ENCODE data around the gene CYTH3. TPM values are rescaled to one million over a fixed set of nuclear protein-coding genes. Genes with fewer than 3 reads are reported as not detected.

Gene CYTH3
- total and polyA plus RNA-seq, 2 experiments from 2014 or later = 34.2 to 47.1 TPM

- DNase-seq = no peak
- Histone ChIP-seq H3K27me3 (replicated peaks; ENCODE audit: insufficient read depth) (no peaks in the 10 kb centered on the region), H3K9me3 (ENCODE audit: low read depth) (no peaks in the 10 kb centered on the region), H3K36me3 (ENCODE audit: low read depth) (no peaks in the 10 kb centered on the region), H3K9ac (no peak overlapping the region), H3K4me1 (ENCODE audit: insufficient read depth) (peaks cover 11% of the 10 kb centered on the region), H3K27ac (no peak overlapping the region), H3F3A (ENCODE audit: insufficient read depth) (peaks cover 13% of the 10 kb centered on the region), H3K79me2 (ENCODE audit: insufficient read depth) (peaks cover 23% of the 10 kb centered on the region), H4K20me1 (ENCODE audit: insufficient read depth) (0 out of 2 replicates have a peak, but pooled peaks cover 5% of the 10 kb centered on the region), H3K9me2 (ENCODE audit: insufficient read depth) (no peaks in the 10 kb centered on the region), H3K4me3 (no peak overlapping the region), H2AFZ (no peak overlapping the region), H3K4me2 (ENCODE audit: unreplicated experiment) (no peak overlapping the region)
- WGBS, 2 experiments (ENCODE audit: low coverage in 1 of 2, low lambda C conversion rate in 2 of 2, missing lambda C conversion rate in 2 of 2) = 72 to 77% methylated on average over 2 of the region's 2 CpGs
- no peak for TF ChIP-seq EZH2phosphoT487 (IDR thresholded peaks at IDR 0.05; ENCODE audit: insufficient read depth, low read depth)
- no peak for TF ChIP-seq EZH2 (IDR thresholded peaks at IDR 0.05; ENCODE audit: insufficient read depth, poor library complexity, severe bottlenecking)
- in situ Hi-C loops (cut with MboI) = no loop called here
Observed at GRCh38 chr7:6274743-6275142, 2.3 kb upstream of the CYTH3 start.

GRCh38 chr7:6273917-6274630 is 1.6 kb upstream of the CYTH3 start:
- Histone ChIP-seq H3K27ac (no peak overlapping the region), H3K9me3 (ENCODE audit: low read depth) (no peaks in the 10 kb centered on the region), H3K4me3 (no peak overlapping the region), H4K20me1 (ENCODE audit: insufficient read depth) (0 out of 2 replicates have a peak, but pooled peaks cover 5% of the 10 kb centered on the region), H2AFZ (no peak overlapping the region), H3K4me2 (ENCODE audit: unreplicated experiment) (no peak overlapping the region), H3K79me2 (ENCODE audit: insufficient read depth) (peaks cover 30% of the 10 kb centered on the region), H3K36me3 (ENCODE audit: low read depth) (no peaks in the 10 kb centered on the region), H3F3A (ENCODE audit: insufficient read depth) (peaks cover 13% of the 10 kb centered on the region), H3K9ac (no peak overlapping the region), H3K9me2 (ENCODE audit: insufficient read depth) (no peaks in the 10 kb centered on the region), H3K27me3 (replicated peaks; ENCODE audit: insufficient read depth) (no peaks in the 10 kb centered on the region), H3K4me1 (ENCODE audit: insufficient read depth) (peaks cover 14% of the 10 kb centered on the region)
- in situ Hi-C loops (cut with MboI) = no loop called here
- 89 to 90% methylated on average over 11 of the region's 11 CpGs for WGBS, 2 experiments (ENCODE audit: low coverage in 1 of 2, low lambda C conversion rate in 2 of 2, missing lambda C conversion rate in 2 of 2)
- TF ChIP-seq EZH2phosphoT487 (IDR thresholded peaks at IDR 0.05; ENCODE audit: insufficient read depth, low read depth) (no peak), EZH2 (IDR thresholded peaks at IDR 0.05; ENCODE audit: insufficient read depth, poor library complexity, severe bottlenecking) (no peak)
- DNase-seq = no peak

GRCh38 chr7:6273380-6273837 is 985 bp upstream of the CYTH3 start:
- Histone ChIP-seq H3K9me3 (ENCODE audit: low read depth) (no peaks in the 10 kb centered on the region), H3K27ac (no peak overlapping the region), H3K9ac (no peak overlapping the region), H2AFZ (no peak overlapping the region), H3K36me3 (ENCODE audit: low read depth) (no peaks in the 10 kb centered on the region), H3K9me2 (ENCODE audit: insufficient read depth) (no peaks in the 10 kb centered on the region), H3K79me2 (ENCODE audit: insufficient read depth) (peaks cover 36% of the 10 kb centered on the region), H4K20me1 (ENCODE audit: insufficient read depth) (0 out of 2 replicates have a peak, but pooled peaks cover 8% of the 10 kb centered on the region), H3K4me1 (ENCODE audit: insufficient read depth) (peaks cover 14% of the 10 kb centered on the region), H3K27me3 (replicated peaks; ENCODE audit: insufficient read depth) (no peaks in the 10 kb centered on the region), H3K4me2 (ENCODE audit: unreplicated experiment) (no peak overlapping the region), H3F3A (ENCODE audit: insufficient read depth) (peaks cover 13% of the 10 kb centered on the region), H3K4me3 (no peak overlapping the region)
- TF ChIP-seq EZH2 (IDR thresholded peaks at IDR 0.05; ENCODE audit: insufficient read depth, poor library complexity, severe bottlenecking) (no peak), EZH2phosphoT487 (IDR thresholded peaks at IDR 0.05; ENCODE audit: insufficient read depth, low read depth) (no peak)
- in situ Hi-C loops (cut with MboI) = no loop called here
- 83 to 84% methylated on average over 6 of the region's 6 CpGs for WGBS, 2 experiments (ENCODE audit: low coverage in 1 of 2, low lambda C conversion rate in 2 of 2, missing lambda C conversion rate in 2 of 2)
- no peak for DNase-seq

- Histone ChIP-seq H3K4me2 (ENCODE audit: unreplicated experiment) (peak overlapping the region; percentile 96), H3K9me2 (ENCODE audit: insufficient read depth) (no peaks in the 10 kb centered on the region), H3K36me3 (ENCODE audit: low read depth) (no peaks in the 10 kb centered on the region), H3K4me3 (peak overlapping the region; percentile 90), H3F3A (ENCODE audit: insufficient read depth) (peaks cover 13% of the 10 kb centered on the region), H2AFZ (no peak overlapping the region), H3K9me3 (ENCODE audit: low read depth) (no peaks in the 10 kb centered on the region), H3K4me1 (ENCODE audit: insufficient read depth) (peaks cover 14% of the 10 kb centered on the region), H3K27ac (peak overlapping the region; percentile 69), H3K27me3 (replicated peaks; ENCODE audit: insufficient read depth) (no peaks in the 10 kb centered on the region), H3K9ac (peak overlapping the region; percentile 92), H4K20me1 (ENCODE audit: insufficient read depth) (0 out of 2 replicates have a peak, but pooled peaks cover 9% of the 10 kb centered on the region), H3K79me2 (ENCODE audit: insufficient read depth) (peaks cover 52% of the 10 kb centered on the region)
- TF ChIP-seq EZH2 (IDR thresholded peaks at IDR 0.05; ENCODE audit: insufficient read depth, poor library complexity, severe bottlenecking) = no peak
- TF ChIP-seq EZH2phosphoT487 (IDR thresholded peaks at IDR 0.05; ENCODE audit: insufficient read depth, low read depth) = no peak
- DNase-seq = peak; percentile 52
- WGBS, 2 experiments (ENCODE audit: low coverage in 1 of 2, low lambda C conversion rate in 2 of 2, missing lambda C conversion rate in 2 of 2) = 1% methylated on average over 29 to 43 of the region's 74 CpGs
- in situ Hi-C loops (cut with MboI) = no loop called here
Observed at GRCh38 chr7:6271694-6272440, 557 bp downstream of the CYTH3 start.

All from GM23248 (cell line).